HCT116 (cell line): Measurements from ENCODE around the gene DOCK2. TPM values are rescaled to one million over a fixed set of nuclear protein-coding genes. Genes with fewer than 3 reads are reported as not detected.
"Not testable (repeated sequence)": the region's sequence is repeated elsewhere in the genome, so short reads cannot be mapped to it uniquely, and the experiment has no call there.

Experiments
- ATAC-seq: fragments of 200-7000 bp; cut with Tn5 transposase; 2 replicates; pipeline ENCODE4 v1.9.1; 2020; ENCODE audit warnings: mild to moderate bottlenecking, moderate library complexity
- BruUV-seq: library from RNA; stranded (reverse); fragments of 400-500 nt; replicated peaks from 2 replicates; lab custom pipeline; 2021; lab: Mats Ljungman, UMichigan
- CTCF ChIA-PET: fragments of 300-600 bp; sonication (Branson Sonifier 250); formaldehyde crosslinking; loops from one replicate; lab custom pipeline; 2021; ENCODE audit warnings: antibody characterized with exemption; lab: Charles Lee
- POLR2A ChIA-PET: fragments of 300-600, 350-600 bp; sonication (Branson Sonifier 250); formaldehyde crosslinking; loops from one replicate; lab custom pipeline; 2021; ENCODE audit warnings: antibody characterized with exemption; lab: Charles Lee
- RAD21 ChIA-PET, 2 experiments: fragments of 300-600 bp; sonication (Branson Sonifier 250); formaldehyde crosslinking; loops; one replicate each; lab custom pipeline; 2023; ENCODE audit warnings: low total read pairs in 2 of 2; ENCODE audit not compliant: uncharacterized antibody in 2 of 2, unreplicated experiment in 2 of 2, low non-redundant PET in 1 of 2; lab: Charles Lee
- DNase-seq: peaks from one replicate; pipeline ENCODE4 v3.0.0-alpha.2; 2010; ENCODE audit warnings: low read depth, low spot score
- H2AFZ ChIP-seq: fragments of 200-600 bp; shearing (Covaris generic), sonication (generic); 2 replicates; pipeline ENCODE4 v1.6.1; 2017; ENCODE audit warnings: low read depth, mixed run types, mixed read lengths, antibody characterized with exemption, low read length; ENCODE audit not compliant: poor library complexity, severe bottlenecking
- H3K27ac ChIP-seq: 2 replicates; pipeline ENCODE4 v1.5.1; 2012; ENCODE audit warnings: low read depth, low read length
- H3K27me3 ChIP-seq: fragments of 200-600 bp; sonication (generic); 2 replicates; pipeline ENCODE4 v1.6.1; 2016; ENCODE audit warnings: mixed run types, low read length, mixed read lengths; ENCODE audit not compliant: insufficient read depth
- H3K36me3 ChIP-seq, 2 experiments: fragments of 200-500 bp in 1 of 2; fragments of 200-600 bp in 1 of 2; sonication (Bioruptor generic) in 1 of 2; sonication (generic) in 1 of 2; 2 replicates each; pipeline versions ENCODE4 v1.5.1 to v1.6.1; 2014 to 2016; ENCODE audit warnings: low read length in 2 of 2, inconsistent platforms in 1 of 2, mixed read lengths in 1 of 2, mixed run types in 1 of 2; ENCODE audit not compliant: insufficient read depth in 2 of 2, control insufficient read depth in 1 of 2
- H3K4me1 ChIP-seq, 2 experiments: fragments of 200-600 bp in 1 of 2; sonication (generic) in 1 of 2; 2 replicates each; pipeline versions ENCODE4 v1.5.1 to v1.6.1; 2012 to 2017; ENCODE audit warnings: low read length in 2 of 2, inconsistent platforms in 1 of 2, mild to moderate bottlenecking in 1 of 2, mixed read lengths in 1 of 2, mixed run types in 1 of 2, moderate library complexity in 1 of 2; ENCODE audit not compliant: insufficient read depth in 2 of 2, control insufficient read depth in 1 of 2
- H3K4me2 ChIP-seq: fragments of 200-600 bp; sonication (generic); 2 replicates; pipeline ENCODE4 v1.6.1; 2017; ENCODE audit warnings: mixed run types, low read length, mixed read lengths
- H3K4me3 ChIP-seq, 2 experiments: fragments of 200-600 bp in 1 of 2; sonication (generic) in 1 of 2; replicated peaks in 1 of 2; 2 replicates each; pipeline ENCODE4 v1.5.1; 2011 to 2016; ENCODE audit warnings: low read length in 2 of 2, control low read depth in 1 of 2, low read depth in 1 of 2, mild to moderate bottlenecking in 1 of 2, mixed read lengths in 1 of 2, mixed run types in 1 of 2
- H3K79me2 ChIP-seq: fragments of 200-600 bp; sonication (generic); 2 replicates; pipeline ENCODE4 v1.6.1; 2017; ENCODE audit warnings: mild to moderate bottlenecking, mixed run types, low read length, moderate library complexity, mixed read lengths; ENCODE audit not compliant: insufficient read depth
- H3K9ac ChIP-seq: fragments of 200-600 bp; sonication (generic); 2 replicates; pipeline ENCODE4 v1.6.1; 2016; ENCODE audit warnings: low read length, mixed read lengths
- H3K9me2 ChIP-seq: fragments of 200-600 bp; sonication (generic), shearing (Covaris generic); 2 replicates; pipeline ENCODE4 v1.6.1; 2017; ENCODE audit warnings: mixed run types, mild to moderate bottlenecking, moderate library complexity; ENCODE audit not compliant: insufficient read depth
- H3K9me3 ChIP-seq, 2 experiments: fragments of 200-500 bp in 1 of 2; fragments of 200-600 bp in 1 of 2; sonication (Bioruptor generic) in 1 of 2; sonication (generic) in 1 of 2; 2 replicates each; pipeline ENCODE4 v1.6.1; 2014 to 2017; ENCODE audit warnings: low read length in 2 of 2, mixed read lengths in 2 of 2, inconsistent platforms in 1 of 2, low read depth in 1 of 2, mild to moderate bottlenecking in 1 of 2, mixed run types in 1 of 2, moderate library complexity in 1 of 2; ENCODE audit not compliant: control insufficient read depth in 1 of 2, insufficient read depth in 1 of 2
- H4K20me1 ChIP-seq: fragments of 200-600 bp; sonication (generic), shearing (Covaris generic); 2 replicates; pipeline ENCODE4 v1.6.1; 2017; ENCODE audit warnings: mixed run types, mild to moderate bottlenecking, moderate library complexity; ENCODE audit not compliant: insufficient read depth
- CBX3 ChIP-seq: IDR thresholded peaks from 2 replicates; pipeline ENCODE4 v1.6.1; 2012; ENCODE audit warnings: low read depth
- CEBPB ChIP-seq: IDR thresholded peaks from 2 replicates; pipeline ENCODE4 v1.6.1; 2012; ENCODE audit warnings: low read depth
- ELF1 ChIP-seq: IDR thresholded peaks from 2 replicates; pipeline ENCODE4 v1.6.1; 2012; ENCODE audit warnings: low read depth, borderline replicate concordance
- EZH2 ChIP-seq: fragments of 200-600 bp; sonication (generic); IDR thresholded peaks from 2 replicates; pipeline ENCODE4 v1.6.1; 2017; ENCODE audit warnings: antibody characterized with exemption, mixed run types
- JUND ChIP-seq: IDR thresholded peaks from 2 replicates; pipeline ENCODE4 v1.6.1; 2012
- POLR2A ChIP-seq: IDR thresholded peaks from 2 replicates; pipeline ENCODE4 v1.7.0; 2011; ENCODE audit warnings: borderline replicate concordance; ENCODE audit not compliant: insufficient read depth, insufficient read length; ENCODE audit errors: extremely low read depth
- RAD21 ChIP-seq: IDR thresholded peaks from 2 replicates; pipeline ENCODE4 v1.6.1; 2012; ENCODE audit warnings: low read depth, mild to moderate bottlenecking
- SIN3A ChIP-seq: IDR thresholded peaks from 2 replicates; pipeline ENCODE4 v1.6.1; 2012; ENCODE audit warnings: low read depth
- YY1 ChIP-seq: IDR thresholded peaks from 2 replicates; pipeline ENCODE4 v1.6.1; 2011; ENCODE audit warnings: low read length, low read depth, moderate library complexity, mild to moderate bottlenecking; ENCODE audit not compliant: insufficient replicate concordance; ENCODE audit errors: extremely low read depth
- ZNF274 ChIP-seq: fragments of 200-500 bp; sonication (Bioruptor generic); IDR thresholded peaks from 2 replicates; pipeline ENCODE4 v1.6.1; 2014; ENCODE audit warnings: mild to moderate bottlenecking, low read depth, low read length, inconsistent platforms
- intact Hi-C: fragments of 100-400 bp; cut with micrococcal nuclease; formaldehyde crosslinking; loops from 2 replicates; pipeline ENCODE4 v1.10.0; 2022
- total RNA-seq: library from RNA; stranded (reverse); gene quantifications from one replicate; pipeline ENCODE4 v1.2.1, GENCODE V29; 2021; ENCODE audit not compliant: unreplicated experiment
- TF ChIP-seq, protein P1 (sequence below): IDR thresholded peaks from 2 replicates; pipeline ENCODE4 v1.6.1; 2011; ENCODE audit warnings: mild to moderate bottlenecking, low read length, moderate library complexity; ENCODE audit not compliant: insufficient replicate concordance; ENCODE audit errors: extremely low read depth
- TF ChIP-seq, protein P2 (sequence below): IDR thresholded peaks from 2 replicates; pipeline ENCODE4 v1.6.1; 2012; ENCODE audit warnings: low read depth
- TF ChIP-seq, protein P3 (sequence below): IDR thresholded peaks from 2 replicates; pipeline ENCODE4 v1.6.1; 2012
- TF ChIP-seq, protein P4 (sequence below), 3 experiments: fragments of 200-600 bp in 1 of 3; sonication (generic) in 1 of 3; IDR thresholded peaks in 2 of 3; conservative IDR thresholded peaks in 1 of 3; 2 replicates each; pipeline ENCODE4 v1.5.1; 2012 to 2017; ENCODE audit warnings: low read depth in 2 of 3, low read length in 2 of 3, antibody characterized with exemption in 1 of 3, borderline replicate concordance in 1 of 3, control low read depth in 1 of 3, mild to moderate bottlenecking in 1 of 3, mixed read lengths in 1 of 3, mixed run types in 1 of 3, moderate library complexity in 1 of 3; ENCODE audit not compliant: insufficient read depth in 1 of 3

The DOCK2 gene
- total RNA-seq, 1 experiment from 2014 or later, result 0.89 TPM

DNA sequence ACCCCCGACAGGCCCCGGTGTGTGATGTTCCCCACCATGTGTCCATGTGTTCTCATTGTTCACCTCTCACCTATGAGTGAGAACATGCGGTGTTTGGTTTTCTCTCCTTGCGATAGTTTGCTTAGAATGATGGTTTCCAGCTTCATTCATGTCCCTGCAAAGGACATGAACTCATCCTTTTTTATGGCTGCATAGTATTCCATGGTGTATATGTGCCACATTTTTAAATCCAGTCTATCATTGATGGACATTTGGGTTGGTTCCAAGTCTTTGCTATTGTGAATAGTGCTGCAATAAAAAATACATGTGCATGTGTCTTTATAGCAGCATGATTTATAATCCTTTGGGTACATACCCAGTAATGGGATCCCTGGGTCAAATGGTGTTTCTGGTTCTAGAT is 88.6 kb downstream of the DOCK2 start:
- H3K9ac ChIP-seq, H3K4me1 ChIP-seq, POLR2A ChIA-PET, H3K4me3 ChIP-seq, H3K79me2 ChIP-seq, H3K9me3 ChIP-seq, RAD21 ChIA-PET, DNase-seq, H3K4me2 ChIP-seq, CTCF ChIA-PET, ATAC-seq, H4K20me1 ChIP-seq, H3K9me2 ChIP-seq, intact Hi-C loops, H3K27ac ChIP-seq, H3K36me3 ChIP-seq, BruUV-seq, H2AFZ ChIP-seq: not testable (repeated sequence)
- H3K27me3 ChIP-seq, result peaks cover 22% of the 10 kb centered on the region

DNA sequence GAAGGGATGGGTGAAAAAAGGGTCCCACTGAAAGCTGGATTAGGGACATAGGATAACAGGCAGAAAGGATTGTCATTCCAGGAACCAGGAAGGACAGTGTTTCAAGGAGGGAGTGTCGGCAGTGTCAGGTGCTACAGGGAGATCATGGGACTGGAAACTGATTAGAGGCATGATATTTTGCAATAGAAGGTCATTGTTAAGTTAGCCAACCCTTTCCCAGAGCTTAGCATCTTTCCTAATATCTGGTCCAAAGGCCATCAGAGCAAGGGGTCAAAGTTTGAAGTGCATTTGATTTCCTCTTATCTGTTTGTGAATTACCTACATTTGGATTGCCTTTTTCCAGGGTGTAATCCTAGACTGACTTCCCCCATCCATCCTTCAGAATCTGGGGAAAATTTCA is 91.3 kb downstream of the DOCK2 start:
- ChIA-PET CTCF (no interaction called here), RAD21 (no interaction called here), POLR2A (no interaction called here)
- Histone ChIP-seq H3K9me3 (no peaks in the 10 kb centered on the region), H3K4me3 (no peak overlapping the region), H3K79me2 (no peaks in the 10 kb centered on the region), H3K27me3 (peaks cover 22% of the 10 kb centered on the region), H3K36me3 (no peaks in the 10 kb centered on the region), H3K4me2 (no peak overlapping the region), H3K27ac (no peak overlapping the region), H2AFZ (no peak overlapping the region), H3K9ac (no peak overlapping the region), H3K9me2 (no peaks in the 10 kb centered on the region), H4K20me1 (no peaks in the 10 kb centered on the region), H3K4me1 (no peaks in the 10 kb centered on the region)
- BruUV-seq, result no TSS peak
- intact Hi-C loops, result no loop called here
- no peak for ATAC-seq
- no peak for DNase-seq
- TF ChIP-seq, protein P1, sequence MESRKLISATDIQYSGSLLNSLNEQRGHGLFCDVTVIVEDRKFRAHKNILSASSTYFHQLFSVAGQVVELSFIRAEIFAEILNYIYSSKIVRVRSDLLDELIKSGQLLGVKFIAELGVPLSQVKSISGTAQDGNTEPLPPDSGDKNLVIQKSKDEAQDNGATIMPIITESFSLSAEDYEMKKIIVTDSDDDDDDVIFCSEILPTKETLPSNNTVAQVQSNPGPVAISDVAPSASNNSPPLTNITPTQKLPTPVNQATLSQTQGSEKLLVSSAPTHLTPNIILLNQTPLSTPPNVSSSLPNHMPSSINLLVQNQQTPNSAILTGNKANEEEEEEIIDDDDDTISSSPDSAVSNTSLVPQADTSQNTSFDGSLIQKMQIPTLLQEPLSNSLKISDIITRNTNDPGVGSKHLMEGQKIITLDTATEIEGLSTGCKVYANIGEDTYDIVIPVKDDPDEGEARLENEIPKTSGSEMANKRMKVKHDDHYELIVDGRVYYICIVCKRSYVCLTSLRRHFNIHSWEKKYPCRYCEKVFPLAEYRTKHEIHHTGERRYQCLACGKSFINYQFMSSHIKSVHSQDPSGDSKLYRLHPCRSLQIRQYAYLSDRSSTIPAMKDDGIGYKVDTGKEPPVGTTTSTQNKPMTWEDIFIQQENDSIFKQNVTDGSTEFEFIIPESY, result no peak
- TF ChIP-seq, protein P2, sequence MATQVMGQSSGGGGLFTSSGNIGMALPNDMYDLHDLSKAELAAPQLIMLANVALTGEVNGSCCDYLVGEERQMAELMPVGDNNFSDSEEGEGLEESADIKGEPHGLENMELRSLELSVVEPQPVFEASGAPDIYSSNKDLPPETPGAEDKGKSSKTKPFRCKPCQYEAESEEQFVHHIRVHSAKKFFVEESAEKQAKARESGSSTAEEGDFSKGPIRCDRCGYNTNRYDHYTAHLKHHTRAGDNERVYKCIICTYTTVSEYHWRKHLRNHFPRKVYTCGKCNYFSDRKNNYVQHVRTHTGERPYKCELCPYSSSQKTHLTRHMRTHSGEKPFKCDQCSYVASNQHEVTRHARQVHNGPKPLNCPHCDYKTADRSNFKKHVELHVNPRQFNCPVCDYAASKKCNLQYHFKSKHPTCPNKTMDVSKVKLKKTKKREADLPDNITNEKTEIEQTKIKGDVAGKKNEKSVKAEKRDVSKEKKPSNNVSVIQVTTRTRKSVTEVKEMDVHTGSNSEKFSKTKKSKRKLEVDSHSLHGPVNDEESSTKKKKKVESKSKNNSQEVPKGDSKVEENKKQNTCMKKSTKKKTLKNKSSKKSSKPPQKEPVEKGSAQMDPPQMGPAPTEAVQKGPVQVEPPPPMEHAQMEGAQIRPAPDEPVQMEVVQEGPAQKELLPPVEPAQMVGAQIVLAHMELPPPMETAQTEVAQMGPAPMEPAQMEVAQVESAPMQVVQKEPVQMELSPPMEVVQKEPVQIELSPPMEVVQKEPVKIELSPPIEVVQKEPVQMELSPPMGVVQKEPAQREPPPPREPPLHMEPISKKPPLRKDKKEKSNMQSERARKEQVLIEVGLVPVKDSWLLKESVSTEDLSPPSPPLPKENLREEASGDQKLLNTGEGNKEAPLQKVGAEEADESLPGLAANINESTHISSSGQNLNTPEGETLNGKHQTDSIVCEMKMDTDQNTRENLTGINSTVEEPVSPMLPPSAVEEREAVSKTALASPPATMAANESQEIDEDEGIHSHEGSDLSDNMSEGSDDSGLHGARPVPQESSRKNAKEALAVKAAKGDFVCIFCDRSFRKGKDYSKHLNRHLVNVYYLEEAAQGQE, result no peak
- TF ChIP-seq, protein P3, sequence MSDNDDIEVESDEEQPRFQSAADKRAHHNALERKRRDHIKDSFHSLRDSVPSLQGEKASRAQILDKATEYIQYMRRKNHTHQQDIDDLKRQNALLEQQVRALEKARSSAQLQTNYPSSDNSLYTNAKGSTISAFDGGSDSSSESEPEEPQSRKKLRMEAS, result no peak
- TF ChIP-seq EZH2, result no peak
- TF ChIP-seq JUND, result no peak
- no peak for TF ChIP-seq SIN3A
- TF ChIP-seq ELF1, result no peak
- TF ChIP-seq, protein P4, sequence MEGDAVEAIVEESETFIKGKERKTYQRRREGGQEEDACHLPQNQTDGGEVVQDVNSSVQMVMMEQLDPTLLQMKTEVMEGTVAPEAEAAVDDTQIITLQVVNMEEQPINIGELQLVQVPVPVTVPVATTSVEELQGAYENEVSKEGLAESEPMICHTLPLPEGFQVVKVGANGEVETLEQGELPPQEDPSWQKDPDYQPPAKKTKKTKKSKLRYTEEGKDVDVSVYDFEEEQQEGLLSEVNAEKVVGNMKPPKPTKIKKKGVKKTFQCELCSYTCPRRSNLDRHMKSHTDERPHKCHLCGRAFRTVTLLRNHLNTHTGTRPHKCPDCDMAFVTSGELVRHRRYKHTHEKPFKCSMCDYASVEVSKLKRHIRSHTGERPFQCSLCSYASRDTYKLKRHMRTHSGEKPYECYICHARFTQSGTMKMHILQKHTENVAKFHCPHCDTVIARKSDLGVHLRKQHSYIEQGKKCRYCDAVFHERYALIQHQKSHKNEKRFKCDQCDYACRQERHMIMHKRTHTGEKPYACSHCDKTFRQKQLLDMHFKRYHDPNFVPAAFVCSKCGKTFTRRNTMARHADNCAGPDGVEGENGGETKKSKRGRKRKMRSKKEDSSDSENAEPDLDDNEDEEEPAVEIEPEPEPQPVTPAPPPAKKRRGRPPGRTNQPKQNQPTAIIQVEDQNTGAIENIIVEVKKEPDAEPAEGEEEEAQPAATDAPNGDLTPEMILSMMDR (IDR thresholded peaks at IDR 0.05 in 2 of 3, conservative IDR thresholded peaks at IDR 0.05 in 1 of 3; ENCODE audit: borderline replicate concordance in 1 of 3, insufficient read depth in 1 of 3, low read depth in 2 of 3, low read length in 2 of 3), result no peak
- no peak for TF ChIP-seq CBX3
- no peak for TF ChIP-seq CEBPB
- no peak for TF ChIP-seq POLR2A
- no peak for TF ChIP-seq RAD21
- no peak for TF ChIP-seq ZNF274
- TF ChIP-seq YY1, result no peak
